Measurements from ENCODE around the gene ECT2L.

GRCh38 chr6:138873191-138873590 lies 77.3 kb downstream of the ECT2L start:
- TF ChIP-seq, protein P1, sequence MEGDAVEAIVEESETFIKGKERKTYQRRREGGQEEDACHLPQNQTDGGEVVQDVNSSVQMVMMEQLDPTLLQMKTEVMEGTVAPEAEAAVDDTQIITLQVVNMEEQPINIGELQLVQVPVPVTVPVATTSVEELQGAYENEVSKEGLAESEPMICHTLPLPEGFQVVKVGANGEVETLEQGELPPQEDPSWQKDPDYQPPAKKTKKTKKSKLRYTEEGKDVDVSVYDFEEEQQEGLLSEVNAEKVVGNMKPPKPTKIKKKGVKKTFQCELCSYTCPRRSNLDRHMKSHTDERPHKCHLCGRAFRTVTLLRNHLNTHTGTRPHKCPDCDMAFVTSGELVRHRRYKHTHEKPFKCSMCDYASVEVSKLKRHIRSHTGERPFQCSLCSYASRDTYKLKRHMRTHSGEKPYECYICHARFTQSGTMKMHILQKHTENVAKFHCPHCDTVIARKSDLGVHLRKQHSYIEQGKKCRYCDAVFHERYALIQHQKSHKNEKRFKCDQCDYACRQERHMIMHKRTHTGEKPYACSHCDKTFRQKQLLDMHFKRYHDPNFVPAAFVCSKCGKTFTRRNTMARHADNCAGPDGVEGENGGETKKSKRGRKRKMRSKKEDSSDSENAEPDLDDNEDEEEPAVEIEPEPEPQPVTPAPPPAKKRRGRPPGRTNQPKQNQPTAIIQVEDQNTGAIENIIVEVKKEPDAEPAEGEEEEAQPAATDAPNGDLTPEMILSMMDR (IDR thresholded peaks at IDR 0.05): no peak
- TF ChIP-seq POLR2A (IDR thresholded peaks at IDR 0.05) (no peak), POLR2AphosphoS5 (IDR thresholded peaks at IDR 0.05) (no peak)

All from suprapubic skin (tissue), 4 donors.